Measurements from ENCODE around the gene ITGB5.

DNA sequence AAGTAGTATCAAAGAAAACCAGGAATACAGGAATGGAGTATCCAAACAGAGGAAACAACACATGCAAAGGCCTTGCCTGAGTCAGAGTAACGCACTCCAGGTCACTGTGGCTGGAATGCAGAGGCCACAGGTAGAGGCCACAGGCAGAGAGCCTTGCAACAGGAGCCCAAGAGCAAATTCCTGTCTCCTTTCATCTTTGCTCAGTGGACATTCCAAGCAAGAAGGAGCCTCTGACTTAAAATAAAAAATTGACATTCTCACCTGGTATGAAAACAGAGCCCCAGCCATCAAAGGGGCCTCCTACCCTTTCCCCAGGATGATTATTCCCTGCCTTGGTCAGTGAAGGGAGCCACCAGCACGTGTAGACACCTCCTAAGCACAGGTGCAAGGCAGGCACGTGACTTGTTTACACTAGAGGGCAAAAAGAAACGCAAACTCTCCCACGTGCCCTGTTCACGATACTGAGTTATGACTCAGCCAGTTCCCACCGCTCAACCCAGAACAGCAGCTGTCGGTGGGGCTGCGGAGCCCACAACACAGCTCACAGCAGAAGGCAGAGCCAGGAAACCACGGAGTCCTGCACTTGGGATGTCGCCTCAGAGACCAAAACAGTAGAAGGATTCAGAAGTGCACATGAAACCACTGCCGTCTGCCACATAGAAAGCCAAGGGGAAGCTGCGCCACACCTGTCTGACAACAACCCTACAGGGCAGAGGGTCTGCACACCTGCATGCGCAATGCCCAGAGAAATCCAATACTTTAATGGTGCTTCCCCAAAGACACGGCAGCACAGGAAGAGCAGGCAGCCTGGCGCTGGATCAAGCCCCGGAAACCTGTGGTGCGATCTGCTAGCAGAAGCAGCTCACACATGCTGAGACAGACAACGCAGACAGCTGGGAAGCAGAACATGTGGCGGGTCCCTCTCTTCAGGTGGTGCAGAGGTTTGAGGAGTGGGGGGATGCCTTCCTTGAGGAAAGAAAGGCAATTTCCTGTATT is 52.1 kb downstream of the ITGB5 start:
- TF ChIP-seq, protein P1, sequence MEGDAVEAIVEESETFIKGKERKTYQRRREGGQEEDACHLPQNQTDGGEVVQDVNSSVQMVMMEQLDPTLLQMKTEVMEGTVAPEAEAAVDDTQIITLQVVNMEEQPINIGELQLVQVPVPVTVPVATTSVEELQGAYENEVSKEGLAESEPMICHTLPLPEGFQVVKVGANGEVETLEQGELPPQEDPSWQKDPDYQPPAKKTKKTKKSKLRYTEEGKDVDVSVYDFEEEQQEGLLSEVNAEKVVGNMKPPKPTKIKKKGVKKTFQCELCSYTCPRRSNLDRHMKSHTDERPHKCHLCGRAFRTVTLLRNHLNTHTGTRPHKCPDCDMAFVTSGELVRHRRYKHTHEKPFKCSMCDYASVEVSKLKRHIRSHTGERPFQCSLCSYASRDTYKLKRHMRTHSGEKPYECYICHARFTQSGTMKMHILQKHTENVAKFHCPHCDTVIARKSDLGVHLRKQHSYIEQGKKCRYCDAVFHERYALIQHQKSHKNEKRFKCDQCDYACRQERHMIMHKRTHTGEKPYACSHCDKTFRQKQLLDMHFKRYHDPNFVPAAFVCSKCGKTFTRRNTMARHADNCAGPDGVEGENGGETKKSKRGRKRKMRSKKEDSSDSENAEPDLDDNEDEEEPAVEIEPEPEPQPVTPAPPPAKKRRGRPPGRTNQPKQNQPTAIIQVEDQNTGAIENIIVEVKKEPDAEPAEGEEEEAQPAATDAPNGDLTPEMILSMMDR (conservative IDR thresholded peaks at IDR 0.05; ENCODE audit: low read depth, low read length), result no peak
- no peak for TF ChIP-seq EZH2 (IDR thresholded peaks at IDR 0.05; ENCODE audit: borderline replicate concordance, low read depth, low read length, poor library complexity, severe bottlenecking)
